K562 (cell line): Measurements from ENCODE around the gene CACNA1A. TPM values are rescaled to one million over a fixed set of nuclear protein-coding genes. Genes with fewer than 3 reads are reported as not detected.

Source experiments
- ADNP ChIP-seq: fragments of 200-800 bp; sonication (Bioruptor generic); IDR thresholded peaks from 2 replicates; pipeline ENCODE4 v1.6.1; 2016; ENCODE audit warnings: missing genetic modification characterization, missing compliant biosample characterization
- BRD9 ChIP-seq: fragments of 450-650 bp; IDR thresholded peaks from 2 replicates; pipeline ENCODE4 v1.6.1; 2018; ENCODE audit warnings: low read depth; ENCODE audit not compliant: partially characterized antibody
- CBFA2T3 ChIP-seq: fragments of 450-650 bp; IDR thresholded peaks from 2 replicates; pipeline ENCODE4 v1.6.1; 2017
- CHD4 ChIP-seq: fragments of 200-600 bp; sonication (generic); IDR thresholded peaks from 3 replicates; pipeline ENCODE4 v1.6.1; 2012; ENCODE audit warnings: low read depth, mild to moderate bottlenecking, mixed read lengths, low read length, inconsistent platforms; ENCODE audit not compliant: insufficient read depth, insufficient replicate concordance, poor library complexity, severe bottlenecking
- DNMT1 ChIP-seq: fragments of 450-650 bp; IDR thresholded peaks from 2 replicates; pipeline ENCODE4 v1.6.1; 2016; ENCODE audit warnings: antibody characterized with exemption, mild to moderate bottlenecking
- E4F1 ChIP-seq: fragments of 250-450 bp; sonication (Bioruptor Pico); IDR thresholded peaks from 2 replicates; pipeline ENCODE4 v1.5.0; 2021; ENCODE audit warnings: mild to moderate bottlenecking, borderline replicate concordance
- EGR1 ChIP-seq: fragments of 450-650 bp; conservative IDR thresholded peaks from 2 replicates; pipeline ENCODE4 v1.6.1; 2017; ENCODE audit warnings: mild to moderate bottlenecking
- FOXJ2 ChIP-seq: fragments of 200-800 bp; sonication (Bioruptor generic); IDR thresholded peaks from 2 replicates; pipeline ENCODE4 v1.6.1; 2016; ENCODE audit warnings: missing genetic modification characterization, missing compliant biosample characterization
- HDAC2 ChIP-seq: fragments of 450-650 bp; IDR thresholded peaks from 2 replicates; pipeline ENCODE4 v1.6.1; 2016; ENCODE audit warnings: mild to moderate bottlenecking
- KAT2B ChIP-seq: IDR thresholded peaks from one replicate; pipeline ENCODE4 v1.6.1; 2012; ENCODE audit warnings: low read depth, mild to moderate bottlenecking, control low read depth, inconsistent platforms, low read length, moderate library complexity
- KDM1A ChIP-seq, 2 experiments: fragments of 450-650 bp; IDR thresholded peaks; 2 replicates each; pipeline ENCODE4 v1.6.1; 2016; ENCODE audit warnings: mild to moderate bottlenecking in 2 of 2
- NFATC3 ChIP-seq: fragments of 450-650 bp; IDR thresholded peaks from 2 replicates; pipeline ENCODE4 v1.6.1; 2017; ENCODE audit warnings: mild to moderate bottlenecking
- NR2F6 ChIP-seq: fragments of 450-650 bp; formaldehyde crosslinking; IDR thresholded peaks from 2 replicates; pipeline ENCODE4 v1.4.0; 2020; ENCODE audit warnings: mild to moderate bottlenecking
- PHB2 ChIP-seq: fragments of 450-650 bp; IDR thresholded peaks from 2 replicates; pipeline ENCODE4 v1.6.1; 2017; ENCODE audit warnings: low read depth
- PTBP1 ChIP-seq: fragments of 200-400 bp; formaldehyde crosslinking; IDR thresholded peaks from 2 replicates; pipeline ENCODE4 v1.6.1; 2017; ENCODE audit warnings: low read depth, low read length
- RBM25 ChIP-seq: fragments of 200-400 bp; formaldehyde crosslinking; IDR thresholded peaks from 2 replicates; pipeline ENCODE4 v1.6.1; 2018; ENCODE audit warnings: low read length, low read depth, moderate library complexity; ENCODE audit not compliant: severe bottlenecking
- RCOR1 ChIP-seq, 2 experiments: IDR thresholded peaks; 2 replicates each; pipeline ENCODE4 v1.6.1; 2012; ENCODE audit warnings: low read depth in 2 of 2, low read length in 2 of 2, borderline replicate concordance in 1 of 2, improper control_type of control experiment in 1 of 2
- SMARCB1 ChIP-seq: IDR thresholded peaks from 2 replicates; pipeline ENCODE4 v1.6.1; 2011; ENCODE audit warnings: improper control_type of control experiment, low read depth; ENCODE audit not compliant: insufficient read length
- SRSF3 ChIP-seq: fragments of 200-400 bp; formaldehyde crosslinking; IDR thresholded peaks from 2 replicates; pipeline ENCODE4 v1.6.1; 2016; ENCODE audit warnings: mild to moderate bottlenecking, low read length, moderate library complexity; ENCODE audit not compliant: insufficient read depth
- TAF9B ChIP-seq: fragments of 450-650 bp; IDR thresholded peaks from 2 replicates; pipeline ENCODE4 v1.6.1; 2018; ENCODE audit warnings: mild to moderate bottlenecking; ENCODE audit not compliant: partially characterized antibody
- ZNF239 ChIP-seq: fragments of 250-450 bp; sonication (Bioruptor Pico); IDR thresholded peaks from 2 replicates; pipeline ENCODE4 v1.4.0; 2020; ENCODE audit warnings: mild to moderate bottlenecking
- ZNF398 ChIP-seq: fragments of 250-450 bp; sonication (Bioruptor Pico); IDR thresholded peaks from 2 replicates; pipeline ENCODE4 v1.8.0; 2021; ENCODE audit warnings: moderate library complexity, mild to moderate bottlenecking, inconsistent platforms
- ZNF766 ChIP-seq: fragments of 200-800 bp; sonication (Bioruptor generic); conservative IDR thresholded peaks from 2 replicates; pipeline ENCODE4 v1.6.1; 2016; ENCODE audit warnings: missing genetic modification characterization, missing compliant biosample characterization
- ZNF79 ChIP-seq: fragments of 250-450 bp; sonication (Bioruptor Pico); IDR thresholded peaks from 2 replicates; pipeline ENCODE4 v1.4.0; 2020; ENCODE audit warnings: low read depth, mild to moderate bottlenecking, moderate library complexity
- polyA plus RNA-seq, 8 experiments: library from polyadenylated mRNA; depleted of rRNA in 4 of 8; stranded (reverse) in 5 of 8; unstranded in 3 of 8; fragments of >200 nt; fragmentation: Nextera tagmentation in 2 of 8; fragmentation: Illumina TruSeq in 1 of 8; extraction: Ambion mirVana in 2 of 8; extraction: Trizol in 1 of 8; gene quantifications; 2 replicates each; pipeline versions ENCODE4 v1.2.1 to v1.2.3, GENCODE V29; 2011 to 2014; ENCODE audit warnings: inconsistent platforms in 1 of 8, missing spikeins in 1 of 8
- total RNA-seq, 7 experiments: library from RNA; depleted of rRNA in 6 of 7; stranded (reverse); fragments of >200 nt in 6 of 7; fragmentation: Illumina TruSeq in 2 of 7; extraction: Trizol in 2 of 7; gene quantifications; 2 replicates each; pipeline versions ENCODE4 v1.2.1 to v1.2.3, GENCODE V29; 2011 to 2021; ENCODE audit warnings: low replicate concordance in 1 of 7

Gene CACNA1A
- total and polyA plus RNA-seq, 9 of the 15 experiments (the other 6 are each of a cell fraction or from before 2014, with no cell fraction given): 0.03 to 0.20 (median 0.09) TPM; not detected in 1

GRCh38 chr19:13283871-13284270 is 222.4 kb downstream of the CACNA1A start (continued):
- TF ChIP-seq KAT2B (no peak), RCOR1 (IDR thresholded peaks at IDR 0.05; ENCODE audit: borderline replicate concordance in 1 of 2, low read depth in 2 of 2, low read length in 2 of 2) (peak; percentile 32 to 43; a peak in 2 of 4 replicates), SMARCB1 (no peak), ZNF79 (CRISPR knock-in tag) (no peak), NR2F6 (CRISPR knock-in tag) (no peak), NFATC3 (no peak), TAF9B (no peak), CHD4 (peak; percentile 75), PHB2 (no peak), ADNP (tag) (peak; percentile 89), E4F1 (CRISPR knock-in tag) (no peak), PTBP1 (0 out of 2 replicates have a peak, but pooled peaks have one; percentile 78), DNMT1 (peak; percentile 80; the same call in 1 of the 2 replicates), SRSF3 (no peak), HDAC2 (peak; percentile 85), KDM1A (IDR thresholded peaks at IDR 0.05) (peak; percentile 62 to 83), EGR1 (no peak), ZNF766 (no peak), BRD9 (peak; percentile 74), ZNF398 (CRISPR knock-in tag) (no peak), CBFA2T3 (no peak), RBM25 (peak; percentile 96), FOXJ2 (tag) (no peak), ZNF239 (CRISPR knock-in tag) (peak; percentile 100)
